ENCODE measurements around the gene TIPIN. TPM values are rescaled to one million over a fixed set of nuclear protein-coding genes. Genes with fewer than 3 reads are reported as not detected.
"Not testable (repeated sequence)": the region's sequence is repeated elsewhere in the genome, so short reads cannot be mapped to it uniquely, and the experiment has no call there.

TIPIN gene
- total and polyA plus RNA-seq, 4 experiments from 2014 or later = 5.0 to 9.0 (median 6.4) TPM

DNA sequence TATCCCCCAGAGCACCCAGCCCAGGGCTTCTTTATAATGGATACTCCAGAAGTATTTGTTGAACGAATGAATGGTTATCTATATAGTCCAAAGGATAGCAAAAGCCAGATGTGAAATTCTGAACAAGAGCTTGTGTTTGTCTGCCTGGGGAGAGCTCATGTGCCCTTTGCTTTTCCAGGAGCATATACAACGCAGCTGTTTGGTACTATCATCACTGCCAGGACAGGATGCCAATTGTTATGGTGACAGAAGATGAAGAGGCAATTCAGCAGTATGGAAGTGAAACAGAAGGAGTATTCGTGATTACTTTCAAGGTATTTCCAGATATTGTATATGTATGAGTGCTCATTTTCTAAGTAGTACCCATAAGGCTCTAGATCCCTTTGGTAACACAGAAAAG, 48.0 kb downstream of the TIPIN start:
- POLR2A ChIA-PET (ENCODE audit: partially characterized antibody) = interaction anchor here (1.0 kb wide), 1 partner anchor 17 kb away, joined by 3 read pairs; no protein-coding TSS in a partner anchor
- H3K36me3 Mint-ChIP-seq = peaks cover 43 to 69% of the 10 kb centered on the region in 2 donors

DNA sequence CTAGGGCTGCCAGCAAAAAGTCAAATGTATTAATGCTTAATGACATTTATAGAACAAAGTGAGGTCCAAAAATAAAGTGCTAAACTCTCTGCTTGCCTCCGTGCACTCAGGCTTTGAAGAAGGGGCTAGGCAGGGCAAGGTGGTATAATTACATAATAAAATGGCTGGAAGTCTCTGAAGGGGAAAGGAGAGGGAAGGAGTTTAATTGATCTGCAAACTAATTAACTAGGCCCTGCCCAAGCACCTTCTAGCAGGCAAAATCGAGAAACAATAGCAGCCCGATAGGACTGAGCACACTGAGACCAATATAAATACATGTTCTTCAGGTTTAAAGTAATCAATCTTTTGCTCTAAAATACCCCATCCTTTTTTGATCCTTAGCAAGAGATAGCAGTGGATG, 50.1 kb downstream of the TIPIN start:
- Mint-ChIP-seq H3K27ac (peak overlapping the region in 2 of 7 donors; percentile 17 to 77), H3K9me3 (no peaks in the 10 kb centered on the region), H3K36me3 (peaks cover 35 to 73% of the 10 kb centered on the region in 2 donors), H3K27me3 (no peaks in the 10 kb centered on the region), H3K4me1 (peaks cover 5 to 9% (median 5%) of the 10 kb centered on the region in 4 donors), H3K4me3 (no peak overlapping the region)
- no peaks in the 10 kb centered on the region for H3K9me3 ChIP-seq (ENCODE audit: control insufficient read depth in 1 of 2, low read length in 2 of 2)
- no peaks in the 10 kb centered on the region for H3K27me3 ChIP-seq (ENCODE audit: insufficient read depth, low read length)
- DNase-seq = no peak
- no peak overlapping the region for H3K4me3 ChIP-seq (ENCODE audit: low read length in 2 of 2)
- no peak overlapping the region for H3K27ac ChIP-seq (ENCODE audit: low read depth, low read length)
- ChIA-PET CTCF (ENCODE audit: partially characterized antibody) (interaction anchor here (1.0 to 1.3 kb wide), 2 partner anchors 10 to 80 kb away, joined by 3 read pairs; no protein-coding TSS in a partner anchor), POLR2A (ENCODE audit: partially characterized antibody) (no interaction called here)
- H3K36me3 ChIP-seq (ENCODE audit: insufficient read depth, low read length) = peaks cover 19% of the 10 kb centered on the region
- no peaks in the 10 kb centered on the region for H3K4me1 ChIP-seq (ENCODE audit: insufficient read depth, low read length)
- intact Hi-C loops (cut with micrococcal nuclease) = no loop called here

More for the DNA sequence above, 48.0 kb downstream of the TIPIN start:
- intact Hi-C loops (cut with micrococcal nuclease) = no loop called here
- Histone ChIP-seq H3K9me3 (ENCODE audit: control insufficient read depth in 1 of 2, low read length in 2 of 2) (no peaks in the 10 kb centered on the region), H3K4me3 (ENCODE audit: low read length in 2 of 2) (no peak overlapping the region), H3K36me3 (ENCODE audit: insufficient read depth, low read length) (peaks cover 31% of the 10 kb centered on the region), H3K27me3 (ENCODE audit: insufficient read depth, low read length) (no peaks in the 10 kb centered on the region), H3K27ac (ENCODE audit: low read depth, low read length) (no peak overlapping the region), H3K4me1 (ENCODE audit: insufficient read depth, low read length) (no peaks in the 10 kb centered on the region)
- CTCF ChIA-PET (ENCODE audit: partially characterized antibody) = no interaction called here
- Mint-ChIP-seq H3K4me3 (no peak overlapping the region), H3K27me3 (no peaks in the 10 kb centered on the region), H3K4me1 (peaks cover 0 to 3% (median 0%) of the 10 kb centered on the region in 4 donors), H3K27ac (no peak overlapping the region), H3K9me3 (no peaks in the 10 kb centered on the region)
- DNase-seq = no peak

DNA sequence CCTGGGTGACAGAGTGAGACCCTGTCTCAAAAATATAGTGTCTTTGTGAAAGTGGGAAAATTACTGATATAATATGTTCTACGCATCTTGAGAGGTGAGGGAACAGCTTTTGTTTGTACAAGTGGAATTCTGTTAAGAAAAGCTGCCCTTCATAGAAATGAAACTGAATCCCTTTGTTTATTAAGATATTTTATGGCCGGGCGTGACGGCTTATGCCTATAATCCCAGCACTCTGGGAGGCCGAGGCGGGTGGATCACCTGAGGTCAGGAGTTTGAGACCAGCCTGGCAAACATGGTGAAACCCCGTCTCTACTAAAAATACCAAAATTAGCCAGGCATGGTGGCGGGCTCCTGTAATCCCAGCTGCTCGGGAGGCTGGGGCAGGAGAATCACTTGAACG, 52.1 kb downstream of the TIPIN start:
- Mint-ChIP-seq H3K4me1 (peaks cover 4 to 14% (median 7%) of the 10 kb centered on the region in 4 donors), H3K36me3 (peaks cover 28 to 68% of the 10 kb centered on the region in 2 donors)
- H3K4me3 Mint-ChIP-seq; H3K27ac Mint-ChIP-seq; DNase-seq; intact Hi-C loops (cut with micrococcal nuclease); H3K4me3 ChIP-seq (ENCODE audit: low read length in 2 of 2); H3K27me3 Mint-ChIP-seq; H3K4me1 ChIP-seq (ENCODE audit: insufficient read depth, low read length); H3K9me3 Mint-ChIP-seq; CTCF ChIA-PET (ENCODE audit: partially characterized antibody); POLR2A ChIA-PET (ENCODE audit: partially characterized antibody); H3K9me3 ChIP-seq (ENCODE audit: control insufficient read depth in 1 of 2, low read length in 2 of 2); H3K27ac ChIP-seq (ENCODE audit: low read depth, low read length); H3K27me3 ChIP-seq (ENCODE audit: insufficient read depth, low read length); H3K36me3 ChIP-seq (ENCODE audit: insufficient read depth, low read length): not testable (repeated sequence)

DNA sequence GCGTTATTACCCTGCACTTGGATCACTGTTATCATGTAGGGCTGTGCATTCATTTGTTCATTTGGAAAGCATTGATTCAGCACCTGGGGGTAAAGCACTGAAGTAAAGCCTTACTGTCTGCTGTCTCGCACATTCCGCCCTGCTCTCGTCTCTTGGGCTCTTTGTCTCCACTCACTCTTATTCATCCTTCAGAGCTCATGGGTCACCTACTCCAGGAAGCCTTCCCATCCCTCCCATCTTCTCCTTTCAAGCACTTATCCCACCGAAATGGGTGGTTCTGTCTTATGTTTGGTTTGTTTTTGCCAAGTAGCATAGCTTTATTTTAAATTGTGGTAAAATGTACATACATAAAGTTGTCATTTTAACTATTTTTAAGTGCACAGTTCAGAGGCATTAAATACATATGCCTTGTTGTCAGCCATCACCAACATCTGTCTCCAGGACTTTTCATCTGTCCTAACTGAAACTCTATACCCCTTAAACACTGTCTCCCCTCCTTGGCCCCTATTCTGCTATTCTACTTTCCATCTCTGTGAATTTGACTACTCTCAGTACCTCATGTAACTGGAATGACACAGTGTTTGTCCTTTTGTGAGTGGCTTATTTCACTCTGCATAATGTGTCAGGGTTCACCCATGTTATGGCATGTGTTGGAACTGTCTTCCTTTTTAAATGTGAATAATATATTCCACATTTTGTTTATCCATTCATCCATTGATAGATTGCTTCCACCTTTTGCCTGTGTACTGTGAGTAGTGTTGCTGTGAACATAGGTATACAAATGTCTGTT, 53.8 kb downstream of the TIPIN start:
- Mint-ChIP-seq H3K4me3 (no peak overlapping the region), H3K36me3 (peaks cover 20 to 64% of the 10 kb centered on the region in 2 donors), H3K9me3 (no peaks in the 10 kb centered on the region), H3K27me3 (no peaks in the 10 kb centered on the region), H3K4me1 (peaks cover 8 to 17% (median 9%) of the 10 kb centered on the region in 4 donors), H3K27ac (no peak overlapping the region)
- Histone ChIP-seq H3K27ac (ENCODE audit: low read depth, low read length) (no peak overlapping the region), H3K27me3 (ENCODE audit: insufficient read depth, low read length) (no peaks in the 10 kb centered on the region), H3K4me3 (ENCODE audit: low read length in 2 of 2) (no peak overlapping the region), H3K4me1 (ENCODE audit: insufficient read depth, low read length) (no peaks in the 10 kb centered on the region), H3K36me3 (ENCODE audit: insufficient read depth, low read length) (peaks cover 3% of the 10 kb centered on the region), H3K9me3 (ENCODE audit: control insufficient read depth in 1 of 2, low read length in 2 of 2) (no peaks in the 10 kb centered on the region)
- DNase-seq = no peak
- CTCF ChIA-PET (ENCODE audit: partially characterized antibody) = interaction anchor here (1.2 kb wide), 1 partner anchor 16 kb away, joined by 4 read pairs; no protein-coding TSS in a partner anchor
- intact Hi-C loops (cut with micrococcal nuclease) = no loop called here
- POLR2A ChIA-PET (ENCODE audit: partially characterized antibody) = interaction anchor here (0.8 to 1.4 kb wide), 4 partner anchors 8 to 15 kb away, joined by 3 to 5 read pairs (median 4); partner anchors contain the start of gene DIS3L

DNA sequence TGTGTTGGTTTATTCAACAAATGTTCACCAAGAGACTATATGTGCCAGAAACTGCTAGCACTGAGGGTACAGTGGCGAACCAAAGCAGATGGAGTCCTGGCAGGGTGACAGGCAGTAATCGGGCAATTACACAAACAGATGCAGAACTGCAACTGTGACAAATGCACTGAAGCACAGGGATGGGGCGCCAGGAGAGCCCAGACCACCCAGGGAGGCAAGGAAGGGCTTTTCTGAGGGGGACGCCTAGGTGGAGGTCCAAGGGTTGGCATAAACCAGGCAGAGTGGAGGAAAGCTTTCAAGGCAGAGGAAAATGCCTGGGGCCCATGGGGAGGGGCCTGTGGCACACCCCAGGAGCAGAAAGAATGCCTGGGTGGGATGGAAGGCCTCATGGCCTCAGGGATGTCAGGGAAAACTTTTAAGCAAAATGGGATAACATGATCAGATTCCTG, 57.7 kb downstream of the TIPIN start:
- Histone ChIP-seq H3K4me3 (ENCODE audit: low read length in 2 of 2) (no peak overlapping the region), H3K9me3 (ENCODE audit: control insufficient read depth in 1 of 2, low read length in 2 of 2) (no peaks in the 10 kb centered on the region), H3K27me3 (ENCODE audit: insufficient read depth, low read length) (no peaks in the 10 kb centered on the region), H3K36me3 (ENCODE audit: insufficient read depth, low read length) (peaks cover 4% of the 10 kb centered on the region), H3K27ac (ENCODE audit: low read depth, low read length) (no peak overlapping the region), H3K4me1 (ENCODE audit: insufficient read depth, low read length) (peaks cover 22% of the 10 kb centered on the region)
- Mint-ChIP-seq H3K4me1 (peaks cover 17 to 37% (median 30%) of the 10 kb centered on the region in 4 donors), H3K27ac (no peak overlapping the region), H3K4me3 (no peak overlapping the region), H3K27me3 (no peaks in the 10 kb centered on the region), H3K36me3 (peaks cover 19 to 50% of the 10 kb centered on the region in 2 donors), H3K9me3 (no peaks in the 10 kb centered on the region)
- intact Hi-C loops (cut with micrococcal nuclease) = loop anchor here (10.0 kb wide), 1 partner anchor 434 kb away; the partner anchor contains the start of gene RAB11A
- CTCF ChIA-PET (ENCODE audit: partially characterized antibody) = interaction anchor here (1.2 kb wide), 1 partner anchor 87 kb away, joined by 3 read pairs; no protein-coding TSS in a partner anchor
- POLR2A ChIA-PET (ENCODE audit: partially characterized antibody) = no interaction called here
- DNase-seq = no peak

DNA sequence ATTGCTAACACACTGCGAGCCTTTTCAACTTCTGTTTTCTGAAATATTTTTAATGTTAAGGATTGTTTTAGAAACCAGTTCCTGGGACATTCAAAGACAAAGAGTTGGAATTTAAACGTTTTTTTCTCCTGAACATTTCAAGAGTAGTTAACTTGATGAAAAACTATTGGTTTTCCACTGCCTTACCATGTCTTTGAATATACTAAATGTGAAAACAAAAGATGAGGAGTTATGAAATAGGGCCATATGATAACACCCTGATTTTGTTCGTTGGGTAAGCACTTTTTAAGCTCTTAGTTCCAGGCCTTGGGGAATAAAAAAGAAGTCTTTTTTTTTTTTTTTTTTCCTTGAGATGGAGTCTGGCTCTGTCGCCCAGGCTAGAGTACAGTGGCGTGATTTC, 60.3 kb downstream of the TIPIN start:
- no peaks in the 10 kb centered on the region for H3K27me3 Mint-ChIP-seq
- H3K36me3 Mint-ChIP-seq = peaks cover 16 to 31% of the 10 kb centered on the region in 2 donors
- Histone ChIP-seq H3K36me3 (ENCODE audit: insufficient read depth, low read length) (peaks cover 4% of the 10 kb centered on the region), H3K9me3 (ENCODE audit: control insufficient read depth in 1 of 2, low read length in 2 of 2) (no peaks in the 10 kb centered on the region), H3K27me3 (ENCODE audit: insufficient read depth, low read length) (no peaks in the 10 kb centered on the region), H3K4me3 (ENCODE audit: low read length in 2 of 2) (no peak overlapping the region), H3K4me1 (ENCODE audit: insufficient read depth, low read length) (peaks cover 39% of the 10 kb centered on the region), H3K27ac (ENCODE audit: low read depth, low read length) (no peak overlapping the region)
- peak overlapping the region in 3 of 7 donors; percentile 6 to 94 (median 19) for H3K27ac Mint-ChIP-seq
- POLR2A ChIA-PET (ENCODE audit: partially characterized antibody) = interaction anchor here (0.6 to 3.3 kb wide), 2 partner anchors 208 to 1020 kb away, joined by 5 to 22 read pairs; partner anchors contain the start of genes RPL4 and ZWILCH
- H3K9me3 Mint-ChIP-seq = no peaks in the 10 kb centered on the region
- peaks cover 27 to 44% (median 37%) of the 10 kb centered on the region in 4 donors for H3K4me1 Mint-ChIP-seq
- intact Hi-C loops (cut with micrococcal nuclease) = loop anchor here (10.0 kb wide), 1 partner anchor 431 kb away; the partner anchor contains the start of gene RAB11A
- H3K4me3 Mint-ChIP-seq = peak overlapping the region in 1 of 8 donors; percentile 7
- DNase-seq = no peak
- CTCF ChIA-PET (ENCODE audit: partially characterized antibody) = interaction anchor here (1.0 kb wide), 1 partner anchor 8 kb away, joined by 3 read pairs; no protein-coding TSS in a partner anchor

DNA sequence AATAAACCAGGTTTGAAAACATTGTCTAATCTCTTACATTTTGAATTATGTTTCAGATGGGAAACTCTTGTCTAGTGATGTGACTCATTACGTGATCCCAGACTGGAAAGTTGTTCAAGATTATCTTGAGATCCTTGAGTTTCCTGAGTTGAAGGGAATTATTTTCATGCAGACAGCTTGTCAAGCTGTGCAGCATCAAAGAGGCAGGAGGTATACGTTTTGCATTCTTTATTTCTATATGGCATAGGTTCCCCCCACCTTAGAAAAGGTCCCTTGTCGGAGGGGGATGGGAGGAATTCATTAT, 61.6 kb downstream of the TIPIN start:
- intact Hi-C loops (cut with micrococcal nuclease) = loop anchor here (2.0 to 10.0 kb wide), 3 partner anchors 92 to 430 kb away; partner anchors contain the start of genes MAP2K1, RAB11A, RPL4 and ZWILCH
- H3K27me3 Mint-ChIP-seq = no peaks in the 10 kb centered on the region

More for the DNA sequence above, 61.6 kb downstream of the TIPIN start:
- peaks cover 4% of the 10 kb centered on the region for H3K36me3 ChIP-seq (ENCODE audit: insufficient read depth, low read length)
- Mint-ChIP-seq H3K27ac (peak overlapping the region; percentile 93 to 96 (median 95)), H3K9me3 (no peaks in the 10 kb centered on the region), H3K36me3 (peaks cover 8 to 20% of the 10 kb centered on the region in 2 donors), H3K4me1 (peaks cover 29 to 50% (median 42%) of the 10 kb centered on the region in 4 donors), H3K4me3 (peak overlapping the region; percentile 85 to 93 (median 90))
- no peaks in the 10 kb centered on the region for H3K9me3 ChIP-seq (ENCODE audit: control insufficient read depth in 1 of 2, low read length in 2 of 2)
- ChIA-PET CTCF (ENCODE audit: partially characterized antibody) (interaction anchor here (1.3 to 1.9 kb wide), 5 partner anchors 10 to 699 kb away, joined by 3 to 9 read pairs (median 5); partner anchors contain the start of gene RPL4), POLR2A (ENCODE audit: partially characterized antibody) (interaction anchor here (0.7 to 4.0 kb wide), 11 partner anchors 8 to 426 kb away, joined by 3 to 30 read pairs (median 4); partner anchors contain the start of genes MAP2K1, RAB11A, RPL4 and SNAPC5)
- peak overlapping the region; percentile 57 to 91 for H3K4me3 ChIP-seq (ENCODE audit: low read length in 2 of 2)
- H3K27ac ChIP-seq (ENCODE audit: low read depth, low read length) = peak overlapping the region; percentile 91
- no peak for DNase-seq
- H3K4me1 ChIP-seq (ENCODE audit: insufficient read depth, low read length) = peaks cover 50% of the 10 kb centered on the region
- H3K27me3 ChIP-seq (ENCODE audit: insufficient read depth, low read length) = no peaks in the 10 kb centered on the region

Measured in CD4-positive, alpha-beta memory T cell (primary cell).